HG03196 (cell line): Measurements from ENCODE around the gene ADAT3.

Experiments used
- ATAC-seq: cut with Tn5 transposase; IDR thresholded peaks from one replicate; pipeline ENCODE4 v1.9.1; 2021; ENCODE audit not compliant: unreplicated experiment

ADAT3 gene

DNA sequence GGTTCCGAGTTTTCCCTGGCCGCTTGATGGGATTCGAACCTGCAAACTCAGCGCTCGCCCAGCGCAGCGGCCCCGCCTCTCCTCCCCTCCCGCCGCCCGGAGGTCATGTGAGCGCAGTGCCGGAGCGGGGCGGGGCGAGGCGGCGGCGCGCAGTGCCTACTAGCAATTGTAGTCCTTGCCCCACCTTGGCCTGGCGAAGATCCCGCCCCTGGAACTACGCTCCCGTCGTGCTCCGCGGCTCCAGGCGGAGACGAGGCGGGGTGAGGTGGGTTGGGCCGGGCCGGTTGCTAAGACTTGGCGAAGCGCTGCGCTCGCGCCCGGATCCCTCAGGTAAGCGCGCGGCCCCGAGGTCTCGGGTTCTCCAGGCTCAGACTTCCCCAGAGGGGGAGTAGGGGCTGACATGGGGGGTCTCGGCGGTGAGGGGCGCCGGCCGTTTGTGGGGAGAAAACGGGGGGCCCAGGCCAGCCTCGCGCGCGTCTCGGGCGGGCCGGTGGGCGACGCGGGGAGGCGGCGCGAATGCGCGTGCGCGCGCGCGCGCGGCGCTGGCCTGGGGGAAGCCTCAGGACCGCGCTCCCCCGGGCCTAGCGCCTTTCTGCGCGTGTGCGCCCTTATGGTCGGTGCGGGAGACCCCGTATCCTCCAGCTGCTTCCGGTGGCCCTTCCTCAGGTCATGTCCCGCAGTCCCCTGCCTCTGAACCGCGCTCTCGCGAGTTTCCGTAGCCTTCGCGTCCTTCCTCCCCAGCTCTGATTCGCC lies at the start of gene ADAT3, which contains the start of gene SCAMP4:
TSS of gene ADAT3 (plus strand) at position 290 of the 753 bp plus-strand sequence. CDS start 6,649 bp downstream, outside the sequence.
TSS of gene SCAMP4 (plus strand) at position 290 of the 753 bp plus-strand sequence. CDS start 9,621 bp downstream, outside the sequence.
- peak; percentile 80 for ATAC-seq

DNA sequence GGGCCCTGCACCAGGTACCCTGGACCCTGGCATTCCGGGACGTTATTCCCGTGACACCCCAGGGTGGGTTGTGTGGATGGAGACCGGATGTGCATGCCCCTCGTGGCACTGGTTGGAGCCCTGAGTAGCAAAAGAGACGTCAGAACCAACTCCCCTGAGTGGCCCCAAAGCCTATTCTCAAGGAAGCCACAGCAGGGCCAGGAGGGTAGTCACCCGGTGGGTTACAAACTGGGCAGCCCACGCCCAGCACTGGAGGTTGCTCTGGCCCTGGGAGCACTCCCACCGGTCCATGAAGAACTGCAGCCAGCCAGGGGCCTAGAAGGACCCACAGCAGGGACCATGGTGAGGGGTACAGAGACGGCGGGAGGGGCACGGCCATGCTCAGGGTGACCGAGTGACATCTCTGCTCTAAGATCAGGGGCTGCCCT lies 49.4 kb upstream of the ADAT3 start:
- no peak for ATAC-seq

DNA sequence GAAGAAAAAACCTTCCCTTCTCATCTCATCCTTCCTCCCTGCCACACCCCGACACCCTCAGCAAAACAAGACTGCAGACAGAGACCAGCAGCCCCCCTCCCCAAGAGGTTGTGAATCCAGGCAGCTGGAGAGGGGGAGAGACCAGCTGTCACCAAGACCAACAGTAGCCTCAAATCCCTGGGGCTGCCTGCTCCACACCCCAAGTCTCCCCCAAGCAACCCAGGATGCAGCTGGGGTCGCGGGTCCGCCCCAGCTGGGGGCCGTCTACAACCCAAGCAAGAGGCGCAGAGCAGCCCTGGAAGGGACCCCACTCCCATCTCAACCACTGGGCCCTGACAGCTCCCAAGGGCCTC lies 48.9 kb upstream of the ADAT3 start:
- no peak for ATAC-seq

DNA sequence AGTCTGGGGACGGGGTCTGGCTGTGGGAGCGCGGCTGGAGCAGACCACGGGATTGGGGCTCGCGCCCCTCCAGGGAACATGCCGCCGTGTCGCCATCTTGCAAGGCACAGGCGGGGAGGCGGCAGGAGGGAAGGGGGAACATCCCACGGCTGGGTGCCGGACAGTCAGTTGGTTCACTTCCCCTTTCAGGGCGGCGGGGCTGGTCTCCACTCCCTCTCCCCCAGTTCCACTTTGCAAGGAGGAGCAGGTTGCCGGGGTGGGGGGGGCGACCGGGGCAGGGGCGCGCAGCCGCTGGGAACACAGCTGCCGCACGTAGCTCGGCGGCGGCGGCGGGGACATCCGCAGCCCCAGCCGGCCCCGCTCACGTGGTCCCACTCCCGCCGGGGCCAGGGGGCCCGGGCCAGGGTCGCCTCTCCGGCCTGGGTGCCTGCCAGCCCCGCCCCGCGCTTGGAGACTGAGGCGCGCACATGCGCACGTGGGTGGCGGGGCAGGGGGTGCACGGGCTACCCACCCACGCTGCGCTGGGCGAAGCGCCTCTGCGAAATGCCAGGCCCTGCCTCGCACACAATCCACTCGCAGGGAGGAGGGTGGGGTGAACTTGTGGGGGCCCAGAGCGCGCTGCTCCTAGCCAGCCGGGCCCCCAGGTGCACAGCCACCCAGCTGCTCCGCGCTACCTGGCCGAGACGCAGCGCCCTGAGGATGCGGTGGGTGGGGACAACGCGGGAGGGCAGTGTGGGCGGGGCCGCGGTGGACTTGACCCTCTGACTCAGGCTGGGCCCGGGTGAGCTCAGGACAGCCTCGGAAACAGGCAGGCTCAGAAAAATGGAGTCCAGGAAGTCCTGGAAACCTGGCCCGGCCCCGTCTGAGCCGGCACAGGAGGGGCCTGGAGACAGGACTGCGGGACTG lies 48.2 kb upstream of the ADAT3 start:
- ATAC-seq = no peak

DNA sequence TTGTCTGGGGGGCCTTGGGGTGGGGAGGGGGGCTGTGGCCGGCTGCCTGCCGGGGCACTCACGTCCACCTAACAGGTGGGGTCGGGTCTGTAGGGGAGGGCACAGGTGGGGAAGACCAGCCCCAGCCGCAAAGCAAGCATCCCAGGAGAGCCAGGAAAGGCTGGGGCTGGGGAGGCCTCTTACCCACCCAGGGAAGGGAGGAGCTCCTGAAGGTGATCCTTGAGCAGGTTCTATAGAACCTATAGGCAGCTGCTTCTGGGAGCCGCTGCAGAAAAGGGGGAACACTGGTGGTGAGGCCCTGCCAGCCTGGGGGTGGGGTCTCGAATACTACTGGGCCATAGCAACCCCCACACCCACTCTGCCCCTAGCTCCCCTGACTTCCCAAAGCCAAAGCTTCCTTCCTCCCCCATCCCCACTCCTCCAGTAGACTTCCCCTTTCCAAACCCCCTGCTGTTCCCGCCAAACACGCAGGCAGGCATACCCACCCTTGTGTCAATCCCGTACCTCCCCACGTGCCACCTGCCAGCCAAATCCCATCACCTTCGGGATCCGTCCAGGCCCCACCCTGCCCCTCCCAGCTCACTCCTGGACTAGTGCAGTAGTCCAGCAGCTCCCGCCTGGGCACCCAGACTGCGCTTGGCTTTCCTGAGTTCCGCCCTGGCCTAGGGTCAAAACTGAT lies 47.4 kb upstream of the ADAT3 start:
- no peak for ATAC-seq

DNA sequence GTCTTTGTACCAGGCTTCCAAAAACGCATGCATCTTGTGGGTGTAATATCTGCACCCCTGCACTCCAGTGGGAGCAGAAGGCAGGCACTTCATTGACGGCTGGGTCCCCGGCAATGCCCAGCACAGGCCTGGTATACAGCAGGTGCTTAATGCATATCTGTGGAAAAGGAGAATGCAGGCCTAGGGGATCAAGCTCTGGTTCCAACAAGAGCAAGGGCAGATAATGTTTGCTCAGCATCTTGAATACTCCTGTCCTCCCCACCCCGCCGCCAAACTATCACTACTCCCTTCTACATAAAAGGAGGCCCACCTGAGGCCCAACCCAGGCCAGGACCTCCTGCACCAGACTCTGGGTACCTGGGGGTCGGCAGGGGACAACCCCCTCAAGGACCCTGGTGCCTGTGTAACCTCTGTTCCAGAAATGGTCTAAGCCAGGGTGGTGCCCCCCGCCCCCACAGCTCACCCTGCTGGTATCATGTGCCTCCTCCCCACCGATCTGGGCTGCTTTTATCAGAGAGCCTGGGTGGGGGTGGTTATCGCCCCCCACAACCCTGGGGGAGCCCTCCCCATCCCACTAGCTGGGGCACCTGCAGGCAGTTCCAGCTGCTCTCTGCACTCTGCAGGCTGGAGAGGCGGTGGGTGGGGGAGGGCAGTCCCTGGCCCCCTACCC lies 46.7 kb upstream of the ADAT3 start:
- ATAC-seq = no peak

DNA sequence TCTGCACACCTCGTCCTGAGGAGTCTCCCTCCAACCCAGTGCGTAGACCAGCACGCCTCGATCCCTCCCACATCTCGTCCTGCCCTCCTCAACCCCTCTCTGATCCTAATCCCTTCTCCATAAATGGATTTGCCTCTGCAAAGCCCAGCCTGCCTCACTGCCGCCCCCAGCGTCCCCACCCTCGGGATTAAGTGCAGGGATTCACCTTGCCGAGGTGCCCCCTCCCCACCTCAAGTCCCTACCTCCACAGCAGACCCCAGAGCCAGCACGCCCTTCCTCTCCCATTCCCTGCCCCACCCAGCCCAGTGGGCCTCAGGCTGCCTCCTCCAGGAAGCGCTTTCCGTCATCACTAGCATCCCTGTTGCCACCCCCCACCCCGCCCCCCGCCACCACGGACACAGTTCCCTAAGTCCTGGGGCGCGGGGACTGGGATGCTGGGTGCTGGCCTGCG lies 45.8 kb upstream of the ADAT3 start:
- no peak for ATAC-seq

DNA sequence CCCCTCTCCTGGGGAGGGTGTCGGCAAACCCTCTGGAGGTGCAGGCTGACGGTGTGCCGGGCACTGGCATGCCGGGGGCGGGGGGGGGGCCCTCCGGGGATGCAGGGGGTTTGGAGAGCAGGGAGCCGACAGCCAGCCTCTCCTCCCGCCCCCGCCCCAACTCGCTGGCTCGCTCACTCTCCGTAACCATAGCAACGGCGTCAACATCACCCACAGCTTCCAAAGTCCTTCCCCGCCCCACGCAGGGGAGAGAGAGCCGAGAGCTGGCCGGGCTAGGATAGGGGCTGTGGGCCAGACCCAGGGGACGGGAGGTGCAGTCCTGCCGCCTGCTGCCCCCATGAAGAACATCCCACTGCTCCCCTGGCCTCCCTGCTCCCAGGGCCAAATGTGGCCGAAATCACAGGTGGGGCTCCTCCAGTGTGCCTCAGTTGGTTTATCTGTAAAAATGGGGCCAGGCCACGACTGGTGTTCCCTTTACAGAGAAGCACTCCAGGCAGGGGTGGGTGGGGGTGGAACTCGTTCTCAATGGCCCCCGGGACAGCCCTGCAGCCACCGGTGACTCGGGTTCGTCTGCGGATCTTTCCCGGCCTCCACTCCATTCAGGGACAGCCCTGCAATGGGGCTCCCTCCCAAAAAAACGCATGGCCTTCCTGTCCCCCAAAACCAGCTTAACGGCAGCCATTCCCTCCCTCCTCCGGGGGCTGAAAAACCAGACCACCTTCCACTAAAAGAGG lies 45.0 kb upstream of the ADAT3 start:
- ATAC-seq = no peak

DNA sequence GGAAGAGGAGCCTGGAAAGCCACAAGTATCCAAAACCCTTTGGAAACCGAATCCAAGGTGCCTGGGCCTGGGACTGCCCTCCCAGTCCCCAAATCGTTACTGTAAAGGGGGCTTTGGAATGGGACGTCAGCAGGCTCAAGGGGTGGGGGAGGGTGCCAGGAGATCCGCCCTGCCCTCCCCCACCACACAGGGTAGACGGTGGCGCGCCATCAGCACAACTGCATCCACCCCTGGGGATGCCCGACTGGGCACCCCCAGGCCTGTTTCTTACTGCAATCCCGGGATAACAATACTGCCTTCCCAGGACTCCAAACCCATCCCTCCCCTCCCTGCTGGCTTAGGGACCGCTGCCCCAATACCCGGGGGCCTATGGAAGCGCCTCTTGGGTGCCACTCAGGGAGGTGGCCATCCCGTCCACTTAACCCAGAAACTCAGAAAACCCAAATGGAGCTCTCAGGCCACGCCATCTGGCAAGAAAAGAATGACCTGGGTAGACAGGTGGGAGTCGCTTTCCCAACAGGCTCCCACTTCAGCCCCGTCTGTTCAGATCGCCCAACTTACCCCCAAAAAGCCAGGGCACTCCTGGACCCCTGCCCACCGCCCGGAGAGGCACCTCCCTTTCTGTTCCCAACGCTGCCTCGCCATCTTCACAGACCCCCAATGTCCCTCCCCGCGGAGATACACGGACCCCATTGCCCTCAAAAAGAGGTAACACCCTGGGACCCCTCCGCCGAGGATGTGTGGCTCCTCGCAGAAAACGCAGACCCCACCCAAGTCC lies 44.2 kb upstream of the ADAT3 start:
- ATAC-seq = no peak

DNA sequence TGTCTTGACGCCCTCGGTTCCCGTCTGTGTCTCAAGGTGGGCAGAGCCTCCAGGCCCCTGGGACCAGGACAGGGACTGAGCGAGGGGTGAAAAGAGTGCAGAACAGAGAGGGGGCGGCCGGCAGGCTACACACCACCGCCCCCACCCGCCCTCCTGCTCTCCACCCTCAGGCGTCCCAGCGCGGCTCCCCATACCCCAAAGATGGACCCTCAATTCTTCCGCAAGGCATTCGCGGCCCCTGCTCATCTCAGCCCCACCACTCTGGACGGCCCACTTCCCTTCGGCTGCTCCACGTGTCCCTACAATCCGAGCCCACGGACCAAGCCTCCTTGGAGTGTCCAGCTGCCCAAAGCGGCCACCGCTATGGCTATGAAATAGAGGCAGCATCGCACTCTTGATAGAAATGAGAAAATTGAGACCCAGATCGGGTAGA lies 43.6 kb upstream of the ADAT3 start:
- no peak for ATAC-seq

DNA sequence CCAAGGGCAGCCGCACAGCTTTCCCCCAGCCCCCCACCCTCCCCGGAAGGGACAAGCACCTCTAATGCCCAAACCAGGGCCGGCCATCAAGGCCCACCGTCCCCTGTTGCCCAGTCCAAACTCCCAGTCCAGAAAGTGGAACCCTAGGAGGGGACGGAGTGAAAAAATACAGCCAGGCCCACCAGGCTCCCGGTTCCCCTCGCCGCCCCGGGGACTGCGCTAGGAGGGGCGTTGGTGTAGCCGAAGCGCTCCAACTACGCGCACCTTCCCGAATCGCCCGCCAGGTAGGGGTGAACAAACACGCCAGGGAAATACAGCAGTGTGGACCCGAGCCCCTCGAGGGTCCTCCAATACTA lies 43.2 kb upstream of the ADAT3 start:
- no peak for ATAC-seq

DNA sequence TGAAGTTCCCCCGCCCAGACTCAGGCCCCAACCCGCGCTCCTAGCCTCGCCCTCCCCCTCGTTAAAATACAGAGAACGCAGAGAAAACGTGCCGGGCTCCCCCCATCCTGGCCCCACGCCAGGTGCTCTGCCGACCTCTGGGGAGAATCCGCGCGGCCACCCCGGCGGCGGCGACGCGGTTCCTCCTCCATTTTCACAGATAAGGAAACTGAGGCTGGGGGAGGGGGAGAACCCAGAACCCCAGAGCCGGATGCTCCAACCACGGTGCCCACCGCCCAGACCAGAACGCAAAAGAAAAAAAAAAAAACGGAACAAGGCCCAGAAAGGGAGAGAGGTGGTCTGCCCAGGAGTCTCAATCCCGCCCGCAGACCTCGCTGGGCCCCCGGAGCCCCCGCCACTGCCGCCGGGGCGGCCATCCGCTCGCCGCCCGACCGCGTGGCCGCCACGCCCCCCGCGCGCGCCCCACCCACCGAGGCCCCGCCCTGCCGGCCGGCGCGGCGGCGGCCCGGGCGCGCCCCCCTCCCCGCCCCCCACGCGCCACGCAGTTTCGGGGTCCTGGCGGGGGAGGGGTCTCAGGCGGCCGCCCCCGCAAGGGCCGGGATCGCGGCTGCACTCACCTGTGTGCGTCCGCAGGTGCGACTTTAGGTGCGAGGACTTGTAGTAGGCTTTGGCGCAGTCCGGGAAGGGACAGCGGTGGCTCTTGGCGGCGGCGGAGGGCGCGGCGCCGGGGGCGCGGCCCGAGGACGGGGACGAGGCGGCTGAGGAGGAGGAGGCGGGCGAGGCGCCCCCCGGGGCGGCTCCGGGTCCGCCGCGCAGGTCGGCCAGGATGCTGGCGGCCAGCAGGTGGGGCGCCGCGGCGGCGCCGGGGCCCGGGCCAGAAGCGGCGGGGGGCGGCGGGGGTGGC lies 42.5 kb upstream of the ADAT3 start:
- ATAC-seq = no peak

DNA sequence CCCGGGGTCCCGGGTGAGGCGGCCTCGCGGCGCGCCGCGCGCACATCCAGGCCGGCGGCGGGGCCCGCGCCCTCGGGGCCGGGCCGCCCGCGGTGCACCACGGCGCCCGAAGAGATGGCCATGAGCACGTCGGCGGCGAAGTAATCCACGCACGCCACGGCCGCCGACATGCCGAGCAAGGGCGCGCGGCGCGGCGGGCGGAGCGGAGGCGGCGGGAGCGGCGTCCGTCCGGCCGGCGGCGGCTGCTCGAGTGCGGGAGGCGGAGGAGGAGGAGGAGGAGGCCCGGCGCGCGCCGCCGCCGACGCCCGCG lies 41.9 kb upstream of the ADAT3 start, which contains the start of gene KLF16:
TSS of gene KLF16 (minus strand) at position 252 of the 310 bp plus-strand sequence. CDS start at position 170, 82 bp downstream.
- ATAC-seq = no peak

DNA sequence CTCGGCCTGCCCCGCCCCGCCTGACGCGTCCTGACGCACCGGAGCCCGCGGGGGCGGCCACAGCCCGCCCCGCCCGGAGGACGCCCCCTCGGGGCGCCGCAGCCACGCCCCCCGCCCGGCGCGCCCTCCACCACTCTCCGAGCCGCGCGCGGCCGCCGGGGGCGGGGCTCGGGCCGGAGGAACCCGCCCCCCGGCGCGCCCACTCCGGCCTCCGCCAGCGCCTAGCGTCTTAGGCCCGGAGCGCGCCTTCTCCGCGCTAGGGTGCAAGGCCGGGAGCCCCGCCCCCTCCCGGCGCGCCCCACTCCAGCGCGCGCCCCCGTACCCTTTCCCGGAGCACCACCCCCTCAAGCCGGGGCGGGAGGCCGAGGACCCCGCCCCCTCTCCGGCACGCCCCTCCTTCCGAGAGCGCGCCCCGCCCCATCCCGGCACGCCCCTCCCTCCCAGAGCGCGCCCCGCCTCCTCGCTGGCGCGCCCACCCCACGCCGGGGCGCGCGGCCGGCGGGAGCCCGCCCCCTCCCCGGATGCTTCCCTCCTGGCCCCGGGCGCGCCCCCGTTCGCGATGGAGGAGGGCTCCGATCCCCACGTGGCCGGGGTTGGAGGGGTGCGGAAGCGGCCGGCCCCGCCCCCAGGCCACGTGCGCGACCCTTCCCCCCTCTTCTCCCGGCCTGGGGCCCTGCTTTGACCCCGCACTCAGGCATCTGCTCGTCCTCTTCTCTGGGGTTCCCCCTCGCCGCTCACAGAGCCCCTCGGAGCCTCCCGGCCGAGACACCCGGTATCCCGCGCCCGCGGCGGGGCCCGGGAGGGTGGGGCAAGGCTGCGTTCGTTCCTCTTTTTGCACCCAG lies 41.3 kb upstream of the ADAT3 start:
- ATAC-seq = peak; percentile 53

DNA sequence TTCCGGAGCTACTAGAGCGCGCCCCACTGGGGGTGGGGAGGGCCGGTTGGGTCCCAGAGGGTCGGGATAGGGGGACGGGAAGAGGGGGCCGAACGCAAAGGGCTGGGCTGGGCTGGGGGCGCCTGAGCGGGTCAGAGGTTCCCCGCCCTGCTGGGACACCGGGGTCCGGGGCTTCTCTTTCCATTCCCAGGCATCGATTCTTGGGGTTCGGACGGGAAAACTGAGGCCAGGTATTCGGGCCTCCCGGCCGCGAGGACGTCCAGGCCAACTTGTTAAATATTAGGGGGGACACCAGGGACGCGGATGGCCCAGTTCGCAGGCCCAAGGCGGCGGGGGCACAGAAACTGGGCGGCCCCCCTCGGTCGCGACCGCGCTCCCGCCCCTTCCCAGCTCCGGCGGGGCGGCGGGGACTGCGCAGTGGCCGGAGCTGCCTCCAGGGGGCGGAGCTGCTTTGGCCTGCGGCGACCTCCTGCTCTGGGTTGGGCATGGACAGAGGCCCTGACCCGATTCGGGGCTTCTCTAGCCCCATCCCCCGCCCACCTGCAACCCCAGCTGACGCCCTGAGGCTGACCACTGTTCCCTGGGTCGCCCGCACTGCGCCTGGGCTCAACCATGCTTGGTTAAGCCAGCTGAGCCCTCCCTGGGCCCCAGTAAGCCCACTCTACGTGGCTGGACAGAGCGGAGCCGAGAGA lies 40.6 kb upstream of the ADAT3 start:
- ATAC-seq = peak; percentile 42

DNA sequence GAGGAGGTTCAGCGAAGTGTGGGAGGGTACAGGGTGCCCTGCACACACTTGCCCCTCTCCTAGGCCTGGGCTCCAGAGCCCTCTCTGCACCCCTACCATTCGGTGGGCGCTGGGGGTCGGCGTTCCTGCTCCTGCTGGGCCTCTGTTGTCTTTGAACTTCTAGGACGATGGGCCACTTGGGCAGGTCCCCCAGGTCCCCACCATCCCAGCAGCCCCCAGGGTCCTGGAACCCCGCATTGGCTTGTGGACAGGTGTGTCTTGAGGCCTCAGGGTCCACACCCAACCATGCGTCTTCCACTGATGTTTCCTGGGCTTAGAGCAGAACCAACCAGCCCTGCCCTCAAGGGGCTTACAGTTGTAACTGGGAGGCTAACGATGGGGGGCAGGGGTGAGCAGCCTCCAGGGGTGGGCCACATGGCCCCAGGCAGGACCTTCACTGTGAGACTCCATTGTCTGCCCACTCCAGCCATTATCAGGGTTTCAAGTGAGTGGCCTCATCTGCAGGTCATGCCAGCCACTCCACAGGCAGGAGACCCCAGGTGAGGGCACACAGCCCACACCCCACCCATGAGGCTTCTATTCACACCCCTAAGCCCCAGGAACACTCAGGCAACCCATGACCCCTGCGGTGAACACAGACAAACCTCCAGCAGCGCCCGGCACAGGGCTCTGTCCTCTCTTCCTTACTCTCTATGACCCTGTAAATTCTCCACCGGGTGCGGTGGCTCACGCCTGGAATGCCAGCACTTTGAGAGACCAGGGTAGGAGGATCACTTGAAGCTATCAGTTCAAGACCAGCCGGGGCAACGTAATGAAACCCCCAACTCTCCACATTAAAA lies 39.8 kb upstream of the ADAT3 start:
- ATAC-seq = no peak
